NT2/D1 (cell line): ENCODE results near the gene SLC5A3.

Experiments used
- SUZ12 ChIP-seq: IDR thresholded peaks from 2 replicates; pipeline ENCODE4 v1.6.1; 2011; ENCODE audit not compliant: insufficient read length, insufficient read depth; ENCODE audit errors: extremely low read depth
- YY1 ChIP-seq: IDR thresholded peaks from 2 replicates; pipeline ENCODE4 v1.6.1; 2011; ENCODE audit not compliant: insufficient read length, insufficient read depth
- ZNF274 ChIP-seq: IDR thresholded peaks from 2 replicates; pipeline ENCODE4 v1.6.1; 2011; ENCODE audit warnings: mild to moderate bottlenecking, low read depth, low read length

GRCh38 chr21:34122047-34122446 lies 48.7 kb downstream of the SLC5A3 start:
- TF ChIP-seq YY1 (no peak), ZNF274 (no peak), SUZ12 (no peak)
